GM19328 (cell line): ENCODE results near the gene ABHD16A.

ENCODE experiments used
- ATAC-seq: cut with Tn5 transposase; IDR thresholded peaks from one replicate; pipeline ENCODE4 v1.9.1; 2021; ENCODE audit warnings: mild to moderate bottlenecking, moderate library complexity; ENCODE audit not compliant: unreplicated experiment

The ABHD16A gene

DNA sequence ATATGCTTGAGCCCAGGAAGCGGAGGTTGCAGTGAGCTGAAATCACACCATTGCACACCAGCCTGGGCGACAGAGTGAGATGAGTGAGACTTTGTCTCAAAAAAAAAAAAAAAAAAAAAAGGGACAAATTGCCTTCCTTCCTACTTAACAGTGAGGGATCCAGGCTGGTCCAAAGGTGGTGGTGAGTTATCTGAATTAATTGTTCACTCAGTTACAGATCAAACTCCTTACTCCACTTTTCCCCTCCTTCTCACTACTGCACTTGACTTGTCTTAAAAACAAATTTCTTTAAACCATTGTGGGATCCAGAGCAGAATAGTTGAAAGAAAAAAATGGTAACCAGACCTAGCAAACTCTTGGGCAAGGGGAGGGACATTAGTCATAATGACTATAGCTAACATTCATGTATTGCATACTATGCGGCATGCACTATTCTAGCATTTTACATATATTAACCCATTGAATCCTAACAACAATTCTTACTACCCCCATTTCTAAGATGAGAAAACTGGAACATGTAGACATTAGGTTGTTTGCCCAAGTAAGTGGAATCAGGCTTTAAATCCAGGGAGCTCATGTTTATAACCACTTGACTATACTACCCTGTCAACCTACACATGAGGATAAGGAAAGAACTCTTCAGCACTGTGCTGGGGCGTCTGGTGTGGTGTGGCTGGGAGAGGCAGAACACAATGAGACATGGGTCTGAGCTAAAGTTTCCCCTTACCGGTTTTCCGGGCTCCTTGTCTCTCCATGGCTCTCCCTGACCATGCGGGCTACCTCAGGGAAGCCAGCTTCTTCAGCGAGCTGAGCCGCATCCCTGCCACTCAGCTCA lies 39.8 kb downstream of the ABHD16A start:
- ATAC-seq = no peak

DNA sequence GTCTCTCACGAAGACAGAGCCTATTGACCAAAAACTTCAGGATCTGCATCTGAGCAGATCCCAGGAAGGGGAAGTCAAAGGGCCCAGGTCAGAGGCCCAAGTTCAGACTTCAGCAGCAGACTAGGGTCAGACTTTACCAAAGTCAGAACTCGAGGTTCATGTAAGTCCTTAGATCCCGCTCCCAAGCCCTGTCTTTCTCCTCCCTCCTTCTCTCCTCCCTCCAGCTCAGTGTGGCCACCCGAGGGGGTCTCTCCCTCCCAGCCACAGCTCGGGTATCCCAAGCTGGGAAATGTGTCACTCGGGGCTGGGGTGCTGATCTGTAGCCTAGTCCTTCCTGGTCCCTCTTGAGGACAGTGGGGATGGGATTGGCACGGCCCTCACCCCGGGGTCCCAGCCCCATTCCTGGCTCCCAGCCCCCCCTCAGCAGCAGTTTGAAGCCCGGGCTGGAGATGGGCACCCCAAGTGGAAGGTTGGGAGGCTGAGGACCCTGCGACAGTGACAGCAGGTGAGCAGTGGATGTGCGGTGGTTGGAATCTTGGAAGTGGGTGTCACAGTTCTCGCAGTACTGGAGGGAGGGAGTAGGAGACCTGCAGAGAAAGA lies 40.9 kb downstream of the ABHD16A start:
- ATAC-seq = no peak

DNA sequence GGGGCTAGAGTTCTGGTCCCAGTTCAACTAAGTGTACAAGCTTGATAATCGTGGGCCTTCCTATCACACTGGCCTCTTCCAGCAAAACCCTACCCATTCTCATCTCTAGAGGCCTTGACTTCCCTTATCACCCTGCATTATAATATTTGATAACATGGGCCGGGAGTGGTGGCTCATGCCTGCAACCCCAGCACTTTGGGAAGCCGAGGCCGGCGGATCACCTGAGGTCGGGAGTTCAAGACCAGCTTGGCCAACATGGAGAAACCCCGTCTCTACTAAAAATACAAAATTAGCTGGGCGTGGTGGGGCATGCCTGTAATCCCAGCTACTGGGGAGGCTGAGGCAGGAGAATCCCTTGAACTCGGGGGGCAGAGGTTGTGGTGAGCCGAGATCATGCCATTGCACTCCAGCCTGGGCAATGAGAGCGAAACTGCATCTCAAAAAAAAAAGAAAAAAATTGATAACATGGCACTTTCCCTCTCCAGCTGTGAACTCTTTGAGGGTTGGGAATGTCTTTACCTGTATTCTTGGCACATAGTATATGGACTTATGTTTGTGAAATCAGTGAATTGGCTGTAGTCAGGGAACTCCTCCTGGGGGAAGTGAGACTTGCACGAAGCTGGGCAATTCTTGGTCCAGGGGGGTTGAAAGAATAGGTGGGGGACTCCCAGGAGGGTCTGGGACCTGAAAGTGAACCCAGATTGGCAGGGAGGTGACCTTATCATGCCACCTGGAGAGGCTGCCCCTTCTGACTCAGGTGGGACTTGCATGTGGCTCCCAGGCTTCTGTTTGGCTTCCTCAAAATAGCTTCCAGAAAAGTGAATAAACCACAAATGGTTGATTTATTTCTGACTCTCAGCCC lies 41.6 kb downstream of the ABHD16A start:
- ATAC-seq = no peak

DNA sequence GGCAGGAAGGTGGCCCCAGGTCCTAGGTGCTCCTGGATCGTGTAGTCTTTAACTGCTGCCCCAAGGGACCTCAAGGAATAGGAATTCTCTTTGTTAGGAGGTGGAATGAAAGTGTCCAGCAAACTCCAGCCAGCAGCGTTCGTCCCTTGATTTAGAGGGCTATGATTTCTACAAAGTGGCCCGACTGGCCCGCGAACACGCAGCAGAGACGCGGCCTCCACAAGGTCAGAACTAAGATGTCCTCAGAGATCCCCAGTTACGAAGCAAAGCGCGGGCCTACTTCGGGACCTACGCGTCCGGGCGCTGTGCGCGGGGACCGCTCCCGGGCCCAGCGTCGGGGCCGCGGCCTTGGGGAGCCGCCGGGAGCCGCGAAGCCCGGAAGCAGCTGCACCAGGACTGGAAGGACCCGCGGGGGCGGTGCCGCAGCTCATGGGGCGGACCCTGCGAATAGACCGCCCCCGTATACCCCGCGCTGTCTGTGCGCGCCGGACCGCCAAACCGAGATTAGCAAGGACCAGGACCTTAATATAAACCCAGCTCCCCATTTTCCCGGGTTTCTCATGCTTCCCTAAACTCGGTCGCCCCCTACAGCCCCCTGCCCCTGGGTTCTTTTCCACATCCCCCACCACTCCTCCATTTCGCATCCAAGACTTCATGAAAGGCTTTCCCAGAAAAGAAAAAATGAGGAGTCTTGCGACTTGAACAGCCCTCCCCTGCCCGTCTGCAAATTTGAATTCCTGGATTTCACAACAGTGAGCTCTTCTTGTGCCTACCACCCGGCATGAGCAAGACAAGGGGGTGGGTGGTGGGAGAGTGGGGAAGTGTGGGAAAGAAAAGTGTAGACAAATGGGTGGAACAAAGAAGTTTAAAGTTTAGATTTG lies 42.5 kb downstream of the ABHD16A start, which contains the start of gene C6orf47:
C6orf47 (minus strand) TSS at position 398 of the 881 bp plus-strand sequence. CDS start 831 bp downstream, outside the sequence.
- ATAC-seq = peak; percentile 54

DNA sequence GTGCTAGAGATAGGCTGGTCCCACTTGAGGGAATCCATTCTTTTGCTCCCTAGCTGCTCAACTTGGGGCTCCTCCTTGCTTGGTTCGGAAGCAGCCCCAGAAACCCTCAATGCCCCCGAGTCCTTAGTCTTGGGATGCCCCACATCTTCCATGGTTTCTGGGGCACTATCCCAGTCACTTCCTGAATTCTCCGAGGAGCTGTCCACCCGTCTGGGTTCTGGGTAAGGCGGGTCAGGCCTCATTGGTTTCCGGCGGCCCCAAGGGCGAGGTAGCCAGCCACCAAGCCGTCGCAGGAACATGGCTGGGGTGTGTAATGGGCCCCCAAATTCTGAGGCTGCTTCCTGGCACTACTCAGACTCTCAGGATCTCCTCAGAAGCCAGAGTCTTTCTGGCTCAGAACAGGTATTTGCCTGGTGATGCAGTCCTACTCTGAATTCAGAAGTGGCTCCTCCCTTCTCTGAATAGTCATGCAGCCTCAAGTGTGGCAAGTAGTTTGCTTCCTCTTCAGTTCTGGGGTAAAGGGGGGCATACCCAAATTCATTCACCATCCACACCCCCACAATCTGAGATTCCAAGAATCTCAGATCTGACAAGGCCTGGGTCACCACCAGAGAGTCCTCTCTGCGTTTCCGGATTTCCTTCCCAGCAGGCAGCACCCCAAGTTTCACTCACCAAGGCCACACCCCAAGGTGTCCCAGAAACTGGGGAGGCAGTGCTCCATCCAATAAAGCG lies 43.3 kb downstream of the ABHD16A start:
- no peak for ATAC-seq

DNA sequence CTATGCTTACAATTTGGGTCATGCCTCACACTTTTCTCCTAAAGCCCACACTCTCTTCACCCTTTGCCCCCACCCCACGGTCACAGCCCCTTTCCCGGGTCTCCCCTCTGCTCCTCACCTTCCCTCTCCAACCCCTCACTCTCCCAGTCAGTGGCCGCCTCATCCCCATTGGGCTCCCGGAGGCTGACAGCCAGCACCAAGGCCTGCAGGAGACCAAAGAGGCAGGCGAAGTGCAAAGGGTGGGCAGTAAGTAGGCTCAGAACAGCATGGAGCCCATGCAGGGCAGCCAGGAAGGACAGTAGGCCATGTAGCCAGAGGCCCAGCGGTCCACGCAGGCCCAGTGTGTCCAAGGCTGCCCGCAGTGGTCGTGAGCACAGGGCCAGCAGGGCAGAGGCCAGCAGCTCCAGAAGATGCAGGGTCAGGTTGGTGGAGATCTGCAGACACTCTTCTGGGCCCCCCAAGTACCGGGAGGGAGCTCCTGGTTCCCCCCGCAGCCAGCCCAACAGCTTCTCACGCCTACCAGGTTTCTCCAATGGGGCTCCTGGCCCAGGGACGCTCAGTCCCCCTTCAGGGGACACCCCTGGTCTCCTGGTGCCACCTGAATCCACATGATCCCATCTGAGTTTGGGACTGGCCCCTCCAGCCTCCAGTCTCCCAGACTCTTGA lies 44.0 kb downstream of the ABHD16A start:
- ATAC-seq = no peak

DNA sequence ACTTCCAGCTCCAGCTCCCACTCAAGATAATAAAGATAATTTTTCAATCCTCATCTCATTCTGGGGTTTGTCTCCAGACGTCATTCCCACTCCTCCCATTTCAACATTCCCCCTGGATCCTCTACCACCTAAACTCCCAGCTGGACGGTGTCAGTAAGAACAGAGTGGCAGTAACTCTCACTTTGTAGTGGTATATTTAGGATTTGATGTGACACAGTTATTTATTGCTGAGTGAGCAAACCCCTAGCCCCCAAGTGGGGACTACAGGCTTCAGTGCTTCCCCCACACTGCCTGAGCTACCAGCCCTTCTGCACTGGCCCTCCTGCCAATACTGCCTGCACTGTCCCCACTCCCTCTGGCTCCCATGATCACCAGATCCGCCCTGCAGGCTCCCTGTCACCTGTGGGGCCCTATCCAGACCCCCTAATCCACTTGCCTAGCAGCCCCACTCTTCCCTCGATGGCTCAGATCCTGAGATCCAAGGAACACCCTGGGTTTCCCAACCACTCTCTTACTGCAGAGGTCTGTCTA lies 44.9 kb downstream of the ABHD16A start:
- ATAC-seq = no peak

DNA sequence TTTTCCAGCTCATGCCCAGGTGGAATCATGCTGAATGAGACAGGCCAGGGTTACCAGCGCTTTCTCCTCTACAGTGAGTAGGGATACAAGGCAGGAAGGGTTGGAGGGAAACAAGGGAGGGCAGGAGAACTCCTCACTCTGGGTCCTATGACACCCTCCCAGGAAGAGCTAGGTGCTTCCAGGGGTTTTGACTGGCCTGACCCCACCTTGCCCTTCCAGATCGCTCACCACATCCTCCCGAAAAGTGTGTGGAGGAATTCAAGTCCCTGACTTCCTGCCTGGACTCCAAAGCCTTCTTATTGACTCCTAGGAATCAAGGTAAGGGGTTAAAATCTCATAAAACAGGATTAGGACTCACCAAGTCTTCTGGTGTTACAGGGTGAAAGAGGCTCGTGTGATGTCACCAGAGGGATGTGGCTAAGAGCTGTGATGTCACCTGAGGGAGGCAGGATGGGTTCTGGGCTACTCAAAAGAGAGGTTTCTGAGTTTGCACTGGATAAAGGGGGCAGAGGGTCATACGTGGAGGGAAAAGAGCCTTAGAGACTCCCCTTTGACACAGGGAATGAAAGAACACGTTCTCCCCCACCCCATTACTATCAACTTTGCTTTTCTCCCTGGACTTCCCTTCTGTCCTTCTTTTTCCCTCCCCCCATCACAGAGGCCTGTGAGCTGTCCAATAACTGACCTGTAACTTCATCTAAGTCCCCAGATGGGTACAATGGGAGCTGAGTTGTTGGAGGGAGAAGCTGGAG lies 45.5 kb downstream of the ABHD16A start:
- no peak for ATAC-seq

DNA sequence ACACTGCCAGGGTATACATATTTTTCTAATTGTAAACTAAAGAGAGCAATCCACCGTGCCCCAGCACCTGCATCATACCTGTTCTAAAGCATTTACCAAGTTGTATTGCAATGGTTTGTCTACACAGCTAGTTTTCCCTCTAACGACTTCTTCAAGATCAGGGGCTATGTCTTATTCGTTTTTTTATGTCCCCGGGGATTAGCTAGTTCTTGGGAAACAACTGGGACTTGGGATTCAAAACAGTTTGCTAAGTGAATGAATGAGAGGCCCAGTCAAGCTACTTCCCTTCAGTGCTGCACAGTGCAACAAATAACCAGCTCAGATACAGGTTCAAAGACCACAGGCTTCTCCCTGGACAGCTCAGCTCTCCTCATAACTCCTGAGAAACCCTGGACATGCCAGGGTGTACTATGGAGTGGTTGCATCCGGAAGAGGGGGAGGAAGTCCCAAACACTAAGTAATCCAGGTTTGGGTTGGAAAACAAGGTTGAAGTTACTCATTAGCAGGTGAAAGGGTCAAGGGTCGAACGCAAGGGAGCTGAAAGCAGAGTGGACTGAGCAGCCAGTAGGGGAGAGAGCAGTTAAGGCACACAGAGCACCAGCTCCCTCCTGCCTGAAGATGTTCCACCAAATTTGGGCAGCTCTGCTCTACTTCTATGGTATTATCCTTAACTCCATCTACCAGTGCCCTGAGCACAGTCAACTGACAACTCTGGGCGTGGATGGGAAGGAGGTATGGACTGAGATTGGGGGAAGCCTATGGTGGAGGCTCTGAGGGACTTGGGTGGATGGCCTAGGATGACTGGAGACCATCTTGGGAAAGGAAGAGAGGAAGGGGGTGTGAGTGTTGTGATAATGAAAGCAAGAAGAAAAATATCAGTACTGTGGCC lies 47.5 kb downstream of the ABHD16A start, which contains the start of gene APOM:
APOM (plus strand) TSS at position 546 of the 889 bp plus-strand sequence; CDS start at position 619, 73 bp downstream.
- no peak for ATAC-seq

DNA sequence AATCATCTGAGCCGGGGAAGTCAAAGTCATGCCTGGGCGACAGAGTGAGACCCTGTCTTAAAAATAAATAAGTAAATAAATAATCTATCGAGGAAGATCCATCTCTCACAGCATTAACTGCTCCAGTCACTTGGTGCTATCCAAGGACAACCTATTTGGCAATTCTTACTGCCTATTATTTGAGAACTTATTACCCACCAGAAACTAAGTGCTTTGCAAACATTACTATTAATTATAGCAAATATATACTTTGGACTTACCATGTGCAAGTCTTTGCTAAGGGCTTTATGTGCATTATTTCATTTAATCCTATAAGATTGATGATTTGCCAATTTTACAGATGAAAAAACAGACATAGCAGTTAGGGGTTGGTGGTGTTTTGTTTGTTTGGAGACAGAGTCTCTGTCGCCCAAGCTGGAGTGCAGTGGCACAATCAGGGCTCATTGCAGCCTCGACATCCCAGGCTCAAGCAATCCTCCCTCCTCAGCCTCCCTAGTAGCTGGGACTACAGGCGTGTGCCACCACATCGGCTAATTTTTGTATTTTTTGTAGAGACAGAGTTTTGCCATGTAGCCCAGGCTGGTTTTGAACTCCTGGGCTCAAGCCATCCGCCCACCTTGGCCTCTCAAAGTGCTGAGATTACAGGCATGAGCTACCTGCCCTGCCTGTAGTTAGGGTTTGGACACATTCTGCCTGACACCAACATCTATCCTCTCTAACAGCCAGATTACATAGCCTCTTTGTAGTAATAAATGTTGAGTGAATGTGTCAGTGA lies 48.4 kb downstream of the ABHD16A start:
- no peak for ATAC-seq

DNA sequence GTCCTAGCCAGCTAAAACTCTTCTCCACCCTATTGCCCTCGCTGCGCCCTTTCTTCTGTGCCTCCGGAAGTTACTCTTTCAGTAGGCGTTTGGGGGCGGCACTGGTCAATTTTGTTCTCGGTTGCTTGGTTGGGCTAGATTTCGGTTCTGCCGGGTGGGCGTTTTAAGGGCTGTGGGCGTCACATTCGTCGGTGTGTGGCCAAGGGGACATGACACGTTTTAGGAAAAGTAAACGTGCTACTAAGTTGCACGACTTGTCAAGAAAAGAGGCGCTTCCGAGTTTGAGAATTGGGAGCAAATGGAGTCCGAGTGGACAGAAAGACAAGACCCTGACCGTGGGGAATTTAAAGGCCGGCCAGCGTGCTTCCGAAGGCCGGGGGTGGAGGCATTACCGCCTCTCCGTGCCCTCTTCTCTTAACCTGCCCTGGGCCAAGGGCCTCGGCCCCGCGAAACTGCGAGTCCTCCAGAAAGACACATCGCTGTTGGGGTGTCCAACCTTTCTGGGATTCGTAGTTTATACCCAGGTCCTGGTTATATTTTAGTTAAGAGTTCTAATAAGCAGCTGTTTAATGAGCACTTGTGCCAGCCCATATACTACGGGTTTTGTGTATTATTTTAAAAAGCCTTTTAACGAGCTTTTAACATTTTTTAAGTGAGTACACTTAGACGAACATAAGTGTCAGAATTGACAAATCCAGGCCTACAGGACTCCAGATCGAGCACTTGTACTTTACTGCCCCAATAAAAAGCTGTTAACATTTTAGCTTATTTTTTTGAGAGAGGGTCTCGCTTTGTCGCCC lies 50.0 kb downstream of the ABHD16A start:
- peak; percentile 40 for ATAC-seq

DNA sequence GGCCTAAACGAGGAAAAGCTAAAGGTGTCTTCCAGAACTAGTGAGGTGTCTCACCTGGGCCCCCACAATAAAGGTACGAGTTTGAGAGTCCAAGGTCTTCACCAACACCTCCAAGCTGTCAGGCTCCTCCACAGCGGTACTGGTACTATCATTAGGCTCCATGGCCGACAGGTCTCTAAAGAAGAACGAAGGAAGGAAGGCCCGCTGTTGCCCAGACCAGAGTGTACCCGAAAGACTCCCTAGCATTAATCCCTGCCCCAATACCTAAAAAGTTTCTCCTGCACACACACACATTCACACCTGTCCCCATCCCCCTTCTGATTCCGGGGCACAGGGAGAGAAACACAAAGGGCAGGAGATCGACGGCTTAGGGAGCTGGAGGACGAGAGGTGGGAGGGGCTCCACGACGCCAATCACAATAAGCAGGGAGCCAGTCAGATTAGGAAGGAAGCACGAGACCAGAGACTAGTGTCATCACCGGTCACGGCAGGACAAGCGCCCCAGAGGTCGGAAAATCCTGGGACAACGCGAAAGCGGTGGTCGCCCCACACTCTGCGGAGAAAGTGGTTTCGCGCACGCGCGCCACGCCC lies 51.4 kb downstream of the ABHD16A start:
- ATAC-seq = peak; percentile 20

DNA sequence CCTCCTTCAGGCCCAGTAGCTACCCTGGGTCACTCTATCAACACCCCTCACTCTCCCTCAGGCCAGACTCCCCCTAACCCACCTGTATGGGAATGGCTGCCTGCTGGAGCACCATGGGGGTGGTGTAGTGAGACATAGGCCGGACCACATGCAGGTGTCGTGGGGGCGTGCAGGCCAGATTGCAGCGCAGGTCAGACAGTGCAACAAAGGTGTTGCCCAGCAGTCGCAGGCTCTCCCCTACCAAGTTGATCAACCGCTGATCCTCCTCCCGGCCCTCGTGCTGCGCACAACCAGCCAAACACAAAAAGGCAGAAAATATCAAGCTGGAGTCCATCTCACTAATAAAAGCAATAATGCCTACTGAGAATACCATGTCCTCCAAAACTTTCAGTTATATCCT lies 57.8 kb downstream of the ABHD16A start:
- no peak for ATAC-seq

DNA sequence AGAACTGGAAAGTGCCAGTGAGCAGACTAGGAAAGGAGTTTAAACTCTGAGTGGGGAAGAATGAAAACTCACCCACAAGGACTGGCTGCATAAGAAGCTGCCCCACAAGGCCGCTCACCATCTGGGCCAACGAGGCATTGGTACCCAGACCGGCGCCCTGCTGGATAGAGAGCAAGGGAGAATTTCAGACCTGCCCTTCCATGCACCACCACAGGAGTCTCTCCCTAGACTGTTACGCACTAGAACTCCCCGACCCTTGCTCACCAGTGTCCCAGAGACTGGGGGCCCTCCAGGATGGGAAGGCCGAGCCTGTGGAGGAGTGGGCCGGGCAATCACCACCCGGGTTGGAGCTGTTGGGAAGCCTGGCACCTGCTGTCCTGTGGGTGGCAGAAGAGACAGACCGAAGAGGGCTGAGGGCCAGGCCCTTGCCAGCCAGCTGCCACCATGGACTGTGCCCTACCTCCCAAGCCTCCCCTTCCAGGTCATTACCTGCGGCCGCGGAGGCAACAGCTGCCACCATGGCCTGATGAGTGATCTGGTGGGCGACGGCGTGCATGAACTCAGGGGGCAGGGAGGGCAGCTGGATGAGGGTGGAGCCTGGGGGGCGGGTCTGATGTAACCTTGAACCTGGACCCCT lies 59.2 kb downstream of the ABHD16A start:
- no peak for ATAC-seq
